GM12878 (cell line): Measurements from ENCODE around the gene SLC31A1. TPM values are rescaled to one million over a fixed set of nuclear protein-coding genes. Genes with fewer than 3 reads are reported as not detected.

Experiments
- ATAC-seq: fragments of 200-7000 bp; cut with Tn5 transposase; 3 replicates; pipeline ENCODE4 v1.9.1; 2020; ENCODE audit warnings: mild to moderate bottlenecking, moderate library complexity
- BruUV-seq: library from RNA; stranded (reverse); fragments of 400-500 nt; replicated peaks from 2 replicates; lab custom pipeline; 2021; lab: Mats Ljungman, UMichigan
- CTCF ChIA-PET: fragments of 300-600 bp; sonication (Branson Sonifier 250); formaldehyde crosslinking; extraction: SDS; loops from one replicate; lab custom pipeline; 2021; ENCODE audit warnings: inconsistent platforms; lab: Yijun Ruan, JAX
- POLR2A ChIA-PET: fragments of 350-600 bp; formaldehyde crosslinking; extraction: SDS; loops from one replicate; lab custom pipeline; 2021; ENCODE audit warnings: inconsistent platforms; lab: Charles Lee
- RAD21 ChIA-PET: fragments of 300-600 bp; sonication (Branson Sonifier 250); formaldehyde crosslinking; loops from one replicate; lab custom pipeline; 2023; ENCODE audit warnings: antibody characterized with exemption; ENCODE audit not compliant: unreplicated experiment; lab: Charles Lee
- SMC1A ChIA-PET: fragments of 300-600 bp; sonication (Branson Sonifier 250); formaldehyde crosslinking; loops from one replicate; lab custom pipeline; 2023; ENCODE audit not compliant: unreplicated experiment, uncharacterized antibody; lab: Charles Lee
- DNase-seq: peaks from one replicate; pipeline ENCODE4 v3.0.0-alpha.2; 2011; ENCODE audit warnings: low read depth, low spot score
- FAIRE-seq: peaks from 3 replicates; lab custom pipeline; 2011; peaks lifted over from hg19 to GRCh38; lab: Jason Lieb, UNC
- H2AFZ ChIP-seq: 2 replicates; pipeline ENCODE4 v1.6.0; 2011; ENCODE audit warnings: low read depth, low read length, control low read depth; ENCODE audit not compliant: control insufficient read depth
- H3K27ac ChIP-seq: 2 replicates; pipeline ENCODE4 v1.5.1; 2011; ENCODE audit warnings: control low read depth; ENCODE audit not compliant: control insufficient read depth, insufficient read depth
- H3K27me3 ChIP-seq, 2 experiments: replicated peaks in 1 of 2; 2 replicates each; pipeline versions ENCODE4 v1.6.0 to v1.6.1; 2011; ENCODE audit warnings: low read length in 1 of 2; ENCODE audit not compliant: control insufficient read depth in 2 of 2, insufficient read depth in 2 of 2
- H3K36me3 ChIP-seq, 2 experiments: 2 replicates each; pipeline ENCODE4 v1.5.1; 2011; ENCODE audit warnings: low read length in 1 of 2; ENCODE audit not compliant: control insufficient read depth in 2 of 2, insufficient read depth in 2 of 2
- H3K4me1 ChIP-seq: 2 replicates; pipeline ENCODE4 v1.6.1; 2011; ENCODE audit warnings: mild to moderate bottlenecking, low read length, moderate library complexity, mixed read lengths; ENCODE audit not compliant: control insufficient read depth, insufficient read depth
- H3K4me2 ChIP-seq: 2 replicates; pipeline ENCODE4 v1.6.0; 2011; ENCODE audit warnings: control low read depth; ENCODE audit not compliant: control insufficient read depth, insufficient read depth
- H3K4me3 ChIP-seq: fragments of 200-600 bp; sonication (generic); 2 replicates; pipeline ENCODE4 v1.5.1; 2016
- H3K79me2 ChIP-seq: 2 replicates; pipeline ENCODE4 v1.6.0; 2011; ENCODE audit warnings: low read length; ENCODE audit not compliant: control insufficient read depth, insufficient read depth
- H3K9ac ChIP-seq: 2 replicates; pipeline ENCODE4 v1.8.0; 2011; ENCODE audit warnings: low read length, control low read depth, mixed read lengths; ENCODE audit not compliant: control insufficient read depth, insufficient read depth
- H3K9me3 ChIP-seq: replicated peaks from 3 replicates; pipeline ENCODE4 v1.5.1; 2011; ENCODE audit warnings: mild to moderate bottlenecking, low read length; ENCODE audit not compliant: control insufficient read depth, insufficient read depth
- H4K20me1 ChIP-seq: 2 replicates; pipeline ENCODE4 v1.6.0; 2011; ENCODE audit not compliant: control insufficient read depth, insufficient read depth
- ASH2L ChIP-seq: fragments of 300-600, 200-600 bp; sonication (generic); IDR thresholded peaks from 2 replicates; pipeline ENCODE4 v1.6.1; 2017; ENCODE audit warnings: low read depth, mild to moderate bottlenecking, borderline replicate concordance
- CEBPB ChIP-seq, 2 experiments: fragments of 150-350 bp in 1 of 2; IDR thresholded peaks; 2 replicates each; pipeline ENCODE4 v1.6.1; 2012 to 2014; ENCODE audit warnings: low read depth in 2 of 2, low read length in 2 of 2, borderline replicate concordance in 1 of 2, inconsistent platforms in 1 of 2
- SREBF1 ChIP-seq: IDR thresholded peaks from 2 replicates; pipeline ENCODE4 v1.6.1; 2012; ENCODE audit warnings: mild to moderate bottlenecking, low read length
- TCF7 ChIP-seq: IDR thresholded peaks from 2 replicates; pipeline ENCODE4 v1.6.1; 2014; ENCODE audit warnings: antibody characterized with exemption, borderline replicate concordance
- USF2 ChIP-seq: IDR thresholded peaks from 2 replicates; pipeline ENCODE4 v1.6.1; 2011; ENCODE audit warnings: low read depth, low read length, improper control_type of control experiment, borderline replicate concordance
- ZNF274 ChIP-seq: IDR thresholded peaks from one replicate; pipeline ENCODE4 v1.8.0; 2011; ENCODE audit not compliant: insufficient read length, insufficient read depth
- WGBS: methylation state at CpG from one replicate; pipeline ENCODE4 v1.1.6; 2016; ENCODE audit warnings: low lambda C conversion rate; ENCODE audit not compliant: insufficient replicate concordance, insufficient coverage; ENCODE audit errors: missing lambda C conversion rate; 5-methylcytosine and 5-hydroxymethylcytosine counted together
- in situ Hi-C: fragments of 300-500 bp; cut with MboI; formaldehyde crosslinking; loops from 9 replicates; pipeline ENCODE4 v1.14.3; 2018; ENCODE audit warnings: mixed read lengths
- intact Hi-C: fragments of 100-400 bp; cut with micrococcal nuclease; formaldehyde crosslinking; loops from one replicate; pipeline ENCODE4 v1.14.2; 2022; ENCODE audit not compliant: unreplicated experiment
- polyA plus RNA-seq, 11 experiments: library from polyadenylated mRNA; depleted of rRNA in 4 of 11; unstranded in 6 of 11; stranded (reverse) in 5 of 11; fragments of >200 nt; fragmentation: Nextera tagmentation in 4 of 11; fragmentation: Illumina TruSeq in 1 of 11; extraction: Ambion mirVana in 4 of 11; extraction: Trizol in 1 of 11; gene quantifications; 1 replicate in 1 of 11; 2 replicates in 10 of 11; pipeline versions ENCODE4 v1.2.1 to v1.2.3, GENCODE V29; 2011 to 2016; ENCODE audit warnings: inconsistent platforms in 2 of 11, missing spikeins in 2 of 11, low read depth in 1 of 11
- total RNA-seq, 4 experiments: library from RNA; depleted of rRNA in 3 of 4; stranded (reverse); fragments of >200 nt in 3 of 4; fragmentation: Illumina TruSeq in 1 of 4; extraction: Trizol in 1 of 4; gene quantifications; 2 replicates each; pipeline versions ENCODE4 v1.2.1 to v1.2.3, GENCODE V29; 2013 to 2021

The SLC31A1 gene
- total and polyA plus RNA-seq, 10 of the 15 experiments (the other 5 are each of a cell fraction or from before 2014, with no cell fraction given) = 7.3 to 16.2 (median 10.5) TPM

DNA sequence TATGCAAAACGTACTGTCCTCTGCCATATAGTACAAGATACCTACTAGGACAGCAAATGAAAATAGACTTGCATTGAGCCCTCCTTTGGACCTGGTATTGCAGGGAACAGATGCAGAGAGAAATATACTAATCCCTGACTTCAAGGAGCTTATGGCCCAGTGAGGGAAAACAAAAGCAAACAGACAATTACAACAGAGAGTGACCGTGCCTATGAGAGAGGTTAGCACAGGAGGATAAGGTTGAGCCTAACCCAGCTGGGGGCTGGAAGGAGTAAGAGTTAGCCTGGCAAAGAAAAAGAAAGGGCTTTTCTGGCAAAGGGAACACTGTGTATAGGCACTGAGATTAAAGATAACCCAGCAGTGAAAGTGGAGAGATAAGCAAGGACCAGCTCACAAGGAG lies 48.5 kb downstream of the SLC31A1 start:
- TF ChIP-seq CEBPB (IDR thresholded peaks at IDR 0.05; ENCODE audit: borderline replicate concordance in 1 of 2, low read depth in 2 of 2, low read length in 2 of 2) (no peak), USF2 (no peak), SREBF1 (no peak), TCF7 (no peak), ASH2L (no peak), ZNF274 (no peak)
- ChIA-PET POLR2A (no interaction called here), RAD21 (interaction anchor here (1.2 kb wide), 1 partner anchor 388 kb away, joined by 3 read pairs; no protein-coding TSS in a partner anchor), SMC1A (interaction anchor here (0.8 kb wide), 2 partner anchors 30 to 143 kb away, joined by 3 read pairs; no protein-coding TSS in a partner anchor), CTCF (interaction anchor here (0.7 to 1.8 kb wide), 5 partner anchors 38 to 386 kb away, joined by 3 to 8 read pairs (median 4); no protein-coding TSS in a partner anchor)
- no peaks in the 10 kb centered on the region for H4K20me1 ChIP-seq
- no peaks in the 10 kb centered on the region for H3K9me3 ChIP-seq
- in situ Hi-C loops (loop anchor here (5.0 kb wide), 3 partner anchors 137 to 387 kb away; no protein-coding TSS in a partner anchor), intact Hi-C loops (loop anchor here (5.0 to 10.0 kb wide), 2 partner anchors 343 to 1115 kb away; partner anchors contain the start of gene AKNA)
- no peak overlapping the region for H2AFZ ChIP-seq
- H3K9ac ChIP-seq = no peak overlapping the region
- no peak for DNase-seq
- no peak for ATAC-seq
- H3K4me1 ChIP-seq = peaks cover 5% of the 10 kb centered on the region; the same call in 1 of the 2 replicates
- H3K4me3 ChIP-seq = no peak overlapping the region
- no peak overlapping the region for H3K27ac ChIP-seq
- peaks cover 4 to 12% of the 10 kb centered on the region in 2 experiments for H3K36me3 ChIP-seq
- no peak overlapping the region for H3K4me2 ChIP-seq
- FAIRE-seq = no peak
- H3K79me2 ChIP-seq = peaks cover 13% of the 10 kb centered on the region
- 77% methylated on average over 2 of the region's 2 CpGs for WGBS
- BruUV-seq = no TSS peak
- H3K27me3 ChIP-seq = no peaks in the 10 kb centered on the region
